Posterior vena cava (tissue), 2 donors: Measurements from ENCODE around the gene KIAA0825. TPM values are rescaled to one million over a fixed set of nuclear protein-coding genes. Genes with fewer than 3 reads are reported as not detected.
"Not testable (repeated sequence)": the region's sequence is repeated elsewhere in the genome, so short reads cannot be mapped to it uniquely, and the experiment has no call there.

Experiments used
- DNase-seq: peaks from one replicate; pipeline ENCODE4 v3.0.0-alpha.2; 2020; ENCODE audit warnings: low spot score
- intact Hi-C, 2 donors: fragments of 100-400 bp; cut with DNase I; formaldehyde crosslinking; loops; one replicate each; pipeline versions ENCODE4 v1.14.1 to v1.14.2; 2022 to 2023
- total RNA-seq, 2 donors: library from RNA; stranded (reverse); fragmentation: NEBNext Ultra II Directional; extraction: Animal tissue kit (Norgen Biotek cat#: 25700); gene quantifications; one replicate each; pipeline ENCODE4 v1.2.1, GENCODE V29; 2021
- donor health status: DM: yes; HTN: yes; CAD: no.
- donor health status: DM: yes; HTN: yes; CAD: no.

The KIAA0825 gene
- total RNA-seq, 2 donors from 2014 or later: 4.7 to 4.8 TPM

- intact Hi-C loops: no loop called here
- DNase-seq: no peak
Observed at GRCh38 chr5:94577466-94578245, 40.7 kb downstream of the KIAA0825 start.

GRCh38 chr5:94575196-94575595 lies 43.2 kb downstream of the KIAA0825 start:
- intact Hi-C loops: no loop called here
- no peak for DNase-seq

GRCh38 chr5:94573349-94573748 lies 45.1 kb downstream of the KIAA0825 start:
- intact Hi-C loops, DNase-seq: not testable (repeated sequence)

- intact Hi-C loops: no loop called here
- DNase-seq: no peak
Observed at GRCh38 chr5:94571415-94571814, 47.0 kb downstream of the KIAA0825 start.

DNA sequence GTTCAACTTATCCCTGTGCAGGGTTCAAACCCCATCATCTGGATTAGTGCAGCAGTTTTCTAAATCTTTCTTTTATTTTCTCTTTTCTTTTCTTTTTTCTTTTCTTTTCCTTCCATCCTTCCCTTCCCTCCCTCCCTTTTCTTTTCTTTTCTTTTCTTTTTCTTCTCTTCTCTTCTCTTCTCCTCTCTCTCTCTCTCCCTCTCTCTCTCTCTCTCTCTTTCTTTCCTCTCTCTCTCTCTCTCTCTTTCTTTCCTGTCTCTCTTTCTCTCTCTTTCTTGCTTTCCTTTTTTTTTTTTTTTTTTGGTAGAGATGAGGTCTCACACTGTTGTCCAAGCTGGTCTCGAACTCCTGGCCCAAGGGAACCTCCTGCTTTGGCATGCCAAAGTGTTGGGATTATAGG lies 53.6 kb downstream of the KIAA0825 start:
- intact Hi-C loops: no loop called here
- no peak for DNase-seq

DNA sequence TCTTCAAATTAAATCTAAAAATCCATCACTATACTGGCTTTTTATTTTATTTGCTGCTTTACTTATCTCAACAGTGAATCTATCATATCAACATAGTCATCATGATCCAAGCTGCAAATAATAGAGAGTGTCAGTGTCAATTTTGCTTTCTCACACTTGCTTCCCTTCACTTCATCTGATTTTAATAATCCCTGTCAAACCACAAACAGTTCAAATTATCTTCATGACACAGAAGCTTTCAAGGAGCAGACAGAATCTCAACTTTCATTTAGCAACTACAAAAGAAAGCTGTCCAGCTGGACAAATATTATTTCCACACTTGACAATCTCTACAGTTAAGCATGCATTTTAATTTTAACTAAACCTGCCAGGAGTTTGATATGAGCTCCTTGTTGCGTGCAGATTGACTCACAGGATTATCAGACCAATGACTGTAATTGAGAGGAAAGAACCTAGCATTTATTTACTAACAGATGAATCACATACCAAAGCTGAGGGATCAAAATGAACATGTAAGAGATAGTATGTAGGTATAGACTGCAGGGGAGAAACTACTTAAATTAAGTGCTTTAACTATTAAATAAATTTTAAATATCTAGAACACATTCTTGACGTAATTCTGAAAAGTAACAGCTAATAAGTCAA lies 56.0 kb downstream of the KIAA0825 start:
- intact Hi-C loops: no loop called here
- no peak for DNase-seq

DNA sequence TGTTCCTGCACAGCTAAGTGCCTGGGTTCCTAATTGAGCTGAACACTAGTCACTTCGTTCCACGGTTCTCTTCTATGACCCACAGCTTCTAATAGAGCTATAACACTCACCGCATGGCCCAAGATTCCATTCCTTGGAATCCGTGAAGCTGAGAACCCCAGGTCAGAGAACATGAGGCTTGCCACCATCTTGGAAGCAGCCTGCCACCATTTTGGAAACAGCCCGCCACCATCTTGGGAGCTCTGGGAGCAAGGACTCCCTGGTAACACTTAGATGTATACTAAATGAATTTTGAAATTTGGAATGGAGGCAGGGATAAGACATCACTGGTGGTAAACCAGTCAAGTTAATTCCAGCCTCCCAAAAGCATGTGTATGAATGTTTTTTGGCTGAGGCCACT lies 60.4 kb downstream of the KIAA0825 start:
- no peak for DNase-seq

GRCh38 chr5:94551858-94552257 lies 66.5 kb downstream of the KIAA0825 start:
- intact Hi-C loops: no loop called here
- no peak for DNase-seq

More for the DNA sequence above, 60.4 kb downstream of the KIAA0825 start:
- intact Hi-C loops: no loop called here

- intact Hi-C loops: no loop called here
- DNase-seq: no peak
Observed at GRCh38 chr5:94545870-94546625, 72.4 kb downstream of the KIAA0825 start.

- no peak for DNase-seq
- intact Hi-C loops: loop anchor here in 1 of 2 donors (5.0 kb wide), 1 partner anchor 903 kb away; no protein-coding TSS in a partner anchor
Observed at GRCh38 chr5:94544875-94545547, 73.4 kb downstream of the KIAA0825 start.

DNA sequence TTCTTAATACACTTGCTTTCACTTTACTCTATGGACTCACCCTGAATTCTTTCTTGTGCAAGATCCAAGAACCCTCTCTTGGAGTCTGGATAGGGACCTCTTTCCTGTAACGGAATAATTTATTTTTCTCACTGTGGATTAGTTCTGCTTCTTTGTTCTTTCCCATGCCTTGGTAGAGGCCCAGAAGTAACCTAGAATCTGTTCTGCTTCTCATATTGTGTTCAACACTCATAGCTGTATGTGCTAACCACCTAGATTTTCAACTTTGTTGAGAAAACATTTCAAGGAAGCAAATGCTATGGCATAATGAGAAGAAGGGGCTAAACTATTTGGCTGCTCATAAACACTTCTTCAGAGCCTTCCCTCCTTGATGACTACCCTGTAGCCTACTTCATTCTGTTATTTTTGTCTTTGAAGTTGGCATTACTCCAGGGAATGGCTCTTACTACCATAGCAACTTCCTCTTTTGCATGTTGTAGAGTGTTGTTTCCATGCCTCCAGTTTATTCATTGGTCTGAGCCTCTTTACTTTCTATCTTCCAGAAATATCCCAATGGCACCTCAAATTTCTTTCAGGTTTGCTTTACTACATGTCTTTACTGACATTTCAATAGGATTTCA lies 74.3 kb downstream of the KIAA0825 start:
- intact Hi-C loops: loop anchor here in 1 of 2 donors (5.0 kb wide), 1 partner anchor 902 kb away; no protein-coding TSS in a partner anchor

GRCh38 chr5:94540856-94541494 lies 77.4 kb downstream of the KIAA0825 start:
- no peak for DNase-seq
- intact Hi-C loops: loop anchor here in 1 of 2 donors (5.0 kb wide), 1 partner anchor 899 kb away; no protein-coding TSS in a partner anchor

More for the DNA sequence above, 74.3 kb downstream of the KIAA0825 start:
- no peak for DNase-seq

DNA sequence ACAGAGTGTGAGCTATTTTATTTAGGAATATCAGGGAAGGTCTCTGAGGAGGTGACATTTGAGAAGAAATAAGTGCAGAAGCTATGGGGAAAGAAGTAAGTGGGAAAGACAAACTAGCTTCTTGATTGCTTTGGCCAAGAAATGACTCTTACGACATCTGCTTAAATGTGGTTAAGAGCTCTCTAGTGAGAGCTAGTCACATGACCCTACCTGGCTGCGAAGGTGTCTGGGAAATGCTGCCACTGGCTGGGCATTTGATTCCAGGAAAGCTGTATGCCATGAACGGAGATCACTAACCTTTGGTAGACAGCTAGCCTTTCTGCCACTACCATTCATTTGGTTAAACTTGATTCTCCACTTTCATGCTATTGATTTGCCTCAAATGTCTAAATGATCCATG lies 80.1 kb downstream of the KIAA0825 start:
- intact Hi-C loops: no loop called here

GRCh38 chr5:94526706-94527105 lies 91.7 kb downstream of the KIAA0825 start:
- intact Hi-C loops: no loop called here
- no peak for DNase-seq

More for the DNA sequence above, 80.1 kb downstream of the KIAA0825 start:
- no peak for DNase-seq

DNA sequence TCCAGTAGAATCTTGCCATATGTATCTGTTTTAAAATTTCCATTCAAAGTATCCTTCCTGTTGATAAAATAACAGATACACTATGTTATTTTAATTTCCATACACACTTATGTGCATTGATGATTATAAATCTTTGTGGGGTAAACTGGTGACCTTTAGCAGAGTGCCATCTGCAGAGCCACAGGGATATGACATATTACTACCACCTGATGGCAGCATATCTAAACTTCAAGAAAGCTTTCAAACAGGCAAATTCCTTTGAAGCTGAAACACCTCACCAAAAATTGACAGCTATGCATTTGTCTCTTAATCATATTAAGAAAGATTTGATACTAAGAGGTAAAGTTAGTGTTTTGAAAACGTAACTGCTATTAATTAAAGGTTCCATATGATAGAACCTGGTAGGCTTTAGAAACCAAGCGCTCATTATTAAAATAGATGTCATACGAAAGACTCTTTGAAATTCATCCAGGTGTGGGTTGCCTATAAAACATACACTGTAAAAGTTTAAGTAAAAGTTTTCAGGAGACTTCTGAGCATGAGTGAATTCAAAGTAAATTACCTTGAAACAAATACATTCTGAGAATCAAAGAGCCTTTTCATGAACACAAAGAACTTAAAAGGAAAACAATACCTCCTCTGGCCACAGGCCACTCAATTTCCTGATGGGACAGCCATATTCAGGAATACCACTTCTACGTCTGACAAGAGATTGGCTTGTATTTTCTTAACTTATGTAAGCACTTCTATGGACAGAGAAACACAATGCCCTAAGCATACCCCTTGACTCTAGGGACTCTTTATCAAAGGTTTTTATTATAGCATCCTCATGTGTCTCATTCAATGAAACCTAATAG lies 93.3 kb downstream of the KIAA0825 start:
- intact Hi-C loops: no loop called here

DNA sequence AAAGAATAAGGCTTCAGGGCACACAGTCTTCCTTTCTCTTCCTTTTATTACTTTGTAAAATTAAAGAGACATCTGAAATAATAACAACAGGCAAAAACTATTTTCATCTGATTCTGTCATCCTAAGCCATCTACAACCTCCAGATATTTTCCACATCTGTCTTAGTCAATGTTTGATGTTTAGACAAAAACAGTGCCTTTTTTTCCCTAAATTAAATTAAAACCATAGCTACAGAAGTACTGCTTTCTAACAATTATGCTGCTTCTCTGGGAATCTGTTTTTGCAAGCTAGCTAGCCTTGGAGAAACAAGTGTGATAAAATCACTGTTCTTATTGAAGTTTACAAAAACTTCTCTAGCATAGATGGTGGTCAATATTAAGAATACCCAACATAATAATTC lies 95.4 kb downstream of the KIAA0825 start:
- intact Hi-C loops: no loop called here
- DNase-seq: no peak

More for the DNA sequence above, 93.3 kb downstream of the KIAA0825 start:
- no peak for DNase-seq

- no peak for DNase-seq
- intact Hi-C loops: no loop called here
Observed at GRCh38 chr5:94522117-94522516, 96.3 kb downstream of the KIAA0825 start.
